Keratinocyte (primary cell): Measurements from ENCODE around the gene ZKSCAN1. TPM values are rescaled to one million over a fixed set of nuclear protein-coding genes. Genes with fewer than 3 reads are reported as not detected.

Source experiments
- DNase-seq: peaks from one replicate; pipeline ENCODE4 v3.0.0-alpha.2; 2011; ENCODE audit warnings: low read depth, missing footprints, low spot score
- FAIRE-seq: peaks from 2 replicates; lab custom pipeline; 2011; peaks lifted over from hg19 to GRCh38; lab: Jason Lieb, UNC
- H2AFZ ChIP-seq: 2 replicates; pipeline ENCODE4 v1.6.0; 2012; ENCODE audit warnings: low read length, control low read depth, inconsistent platforms; ENCODE audit not compliant: control insufficient read depth
- H3K27ac ChIP-seq: 2 replicates; pipeline ENCODE4 v1.5.1; 2011; ENCODE audit warnings: low read length; ENCODE audit not compliant: control insufficient read depth, insufficient read depth
- H3K27me3 ChIP-seq: 3 replicates; pipeline ENCODE4 v1.6.0; 2011; ENCODE audit warnings: low read length; ENCODE audit not compliant: control insufficient read depth, insufficient read depth; ENCODE audit errors: extremely low read depth
- H3K36me3 ChIP-seq, 2 experiments: 2 replicates in 1 of 2; 3 replicates in 1 of 2; pipeline ENCODE4 v1.5.1; 2011; ENCODE audit warnings: low read length in 2 of 2, mild to moderate bottlenecking in 1 of 2; ENCODE audit not compliant: control insufficient read depth in 2 of 2, insufficient read depth in 2 of 2; ENCODE audit errors: extremely low read depth in 1 of 2
- H3K4me1 ChIP-seq: 3 replicates; pipeline ENCODE4 v1.5.1; 2011; ENCODE audit warnings: low read length; ENCODE audit not compliant: control insufficient read depth, insufficient read depth; ENCODE audit errors: extremely low read depth
- H3K4me2 ChIP-seq: 3 replicates; pipeline ENCODE4 v1.6.0; 2011; ENCODE audit warnings: low read depth, low read length; ENCODE audit not compliant: control insufficient read depth, insufficient read depth; ENCODE audit errors: extremely low read depth
- H3K4me3 ChIP-seq, 3 experiments: fragments of 200-600 bp in 1 of 3; sonication (generic) in 1 of 3; 2 replicates in 2 of 3; 3 replicates in 1 of 3; pipeline ENCODE4 v1.5.1; 2011 to 2016; ENCODE audit warnings: low read length in 3 of 3, mild to moderate bottlenecking in 3 of 3, control low read depth in 2 of 3, inconsistent platforms in 1 of 3, low read depth in 1 of 3, mixed read lengths in 1 of 3, mixed run types in 1 of 3, moderate library complexity in 1 of 3; ENCODE audit not compliant: control insufficient read depth in 2 of 3, insufficient read depth in 2 of 3; ENCODE audit errors: extremely low read depth in 1 of 3
- H3K79me2 ChIP-seq: 2 replicates; pipeline ENCODE4 v1.6.0; 2012; ENCODE audit warnings: low read length; ENCODE audit not compliant: control insufficient read depth, insufficient read depth
- H3K9ac ChIP-seq: 3 replicates; pipeline ENCODE4 v1.6.0; 2011; ENCODE audit warnings: low read length; ENCODE audit not compliant: control insufficient read depth, insufficient read depth; ENCODE audit errors: extremely low read depth
- H3K9me1 ChIP-seq: 3 replicates; pipeline ENCODE4 v1.6.0; 2011; ENCODE audit warnings: low read length; ENCODE audit not compliant: control insufficient read depth, insufficient read depth; ENCODE audit errors: extremely low read depth
- H3K9me3 ChIP-seq: 2 replicates; pipeline ENCODE4 v1.5.1; 2012; ENCODE audit warnings: low read depth, low read length; ENCODE audit not compliant: control insufficient read depth
- H4K20me1 ChIP-seq: 3 replicates; pipeline ENCODE4 v1.6.0; 2011; ENCODE audit warnings: low read length; ENCODE audit not compliant: control insufficient read depth, insufficient read depth; ENCODE audit errors: extremely low read depth
- EZH2 ChIP-seq: IDR thresholded peaks from one replicate; pipeline ENCODE4 v1.6.1; 2012; ENCODE audit warnings: inconsistent platforms, mild to moderate bottlenecking, low read length, moderate library complexity
- dilution Hi-C: fragments of 300-500 bp; cut with MboI; formaldehyde crosslinking; loops from one replicate; pipeline ENCODE4 v1.7.0; 2020; ENCODE audit warnings: low sequenced_read_pairs; ENCODE audit not compliant: extremely low pct_ligation_motif_present
- polyA plus RNA-seq, 5 experiments: library from polyadenylated mRNA; depleted of rRNA in 3 of 5; stranded (reverse) in 3 of 5; stranded (forward) in 1 of 5; unstranded in 1 of 5; fragments of >200 nt; gene quantifications; 1 replicate in 1 of 5; 2 replicates in 3 of 5; 3 replicates in 1 of 5; pipeline versions ENCODE4 v1.2.1 to v1.2.3, GENCODE V29; 2011 to 2012; ENCODE audit warnings: missing spikeins in 2 of 5, low read depth in 1 of 5, low replicate concordance in 1 of 5
- TF ChIP-seq, protein P1 (sequence below), 3 experiments: IDR thresholded peaks in 1 of 3; conservative IDR thresholded peaks in 1 of 3; optimal IDR thresholded peaks in 1 of 3; 2 replicates in 2 of 3; 3 replicates in 1 of 3; pipeline versions ENCODE3 to v1.5.1; 2011; ENCODE audit warnings: low read length in 3 of 3, mild to moderate bottlenecking in 3 of 3, moderate library complexity in 2 of 3, control low read depth in 1 of 3, inconsistent platforms in 1 of 3; ENCODE audit not compliant: insufficient read depth in 2 of 3; ENCODE audit errors: extremely low read depth in 1 of 3

The ZKSCAN1 gene
- polyA plus RNA-seq, 1 donor (not counting 4 experiments of a cell fraction or from before 2014, with no cell fraction given), result 24.7 TPM

GRCh38 chr7:100088621-100089457, 73.4 kb downstream of the ZKSCAN1 start, which contains the start of gene COPS6:
Gene COPS6 (plus strand): TSS chr7:100088969. CDS start chr7:100088991, 22 bp downstream.
- H3K4me1 ChIP-seq, result peaks cover 27% of the 10 kb centered on the region
- H3K4me3 ChIP-seq, result peak within 1 kb of the TSS; percentile 84 to 95 (median 89)
- DNase-seq, result no peak
- no peaks in the 10 kb centered on the region for H3K27me3 ChIP-seq
- no peak for FAIRE-seq
- H3K79me2 ChIP-seq, result peaks cover 17% of the 10 kb centered on the region
- TF ChIP-seq EZH2, result no peak
- TF ChIP-seq, protein P1, sequence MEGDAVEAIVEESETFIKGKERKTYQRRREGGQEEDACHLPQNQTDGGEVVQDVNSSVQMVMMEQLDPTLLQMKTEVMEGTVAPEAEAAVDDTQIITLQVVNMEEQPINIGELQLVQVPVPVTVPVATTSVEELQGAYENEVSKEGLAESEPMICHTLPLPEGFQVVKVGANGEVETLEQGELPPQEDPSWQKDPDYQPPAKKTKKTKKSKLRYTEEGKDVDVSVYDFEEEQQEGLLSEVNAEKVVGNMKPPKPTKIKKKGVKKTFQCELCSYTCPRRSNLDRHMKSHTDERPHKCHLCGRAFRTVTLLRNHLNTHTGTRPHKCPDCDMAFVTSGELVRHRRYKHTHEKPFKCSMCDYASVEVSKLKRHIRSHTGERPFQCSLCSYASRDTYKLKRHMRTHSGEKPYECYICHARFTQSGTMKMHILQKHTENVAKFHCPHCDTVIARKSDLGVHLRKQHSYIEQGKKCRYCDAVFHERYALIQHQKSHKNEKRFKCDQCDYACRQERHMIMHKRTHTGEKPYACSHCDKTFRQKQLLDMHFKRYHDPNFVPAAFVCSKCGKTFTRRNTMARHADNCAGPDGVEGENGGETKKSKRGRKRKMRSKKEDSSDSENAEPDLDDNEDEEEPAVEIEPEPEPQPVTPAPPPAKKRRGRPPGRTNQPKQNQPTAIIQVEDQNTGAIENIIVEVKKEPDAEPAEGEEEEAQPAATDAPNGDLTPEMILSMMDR (optimal IDR thresholded peaks at IDR 0.05 in 1 of 3, IDR thresholded peaks at IDR 0.05 in 1 of 3, conservative IDR thresholded peaks at IDR 0.05 in 1 of 3; ENCODE audit: extremely low read depth in 1 of 3, insufficient read depth in 2 of 3, low read length in 3 of 3), result no peak
- H3K27ac ChIP-seq, result peak within 1 kb of the TSS; percentile 85
- no peaks in the 10 kb centered on the region for H3K9me1 ChIP-seq
- peak within 1 kb of the TSS; percentile 90 for H2AFZ ChIP-seq
- H3K9me3 ChIP-seq, result no peaks in the 10 kb centered on the region
- H3K4me2 ChIP-seq, result peak within 1 kb of the TSS; percentile 82
- H4K20me1 ChIP-seq, result no peaks in the 10 kb centered on the region
- dilution Hi-C loops, result no loop called here
- H3K9ac ChIP-seq, result peak within 1 kb of the TSS; percentile 90
- H3K36me3 ChIP-seq, result peaks cover 28 to 33% of the 10 kb centered on the region in 2 experiments

DNA sequence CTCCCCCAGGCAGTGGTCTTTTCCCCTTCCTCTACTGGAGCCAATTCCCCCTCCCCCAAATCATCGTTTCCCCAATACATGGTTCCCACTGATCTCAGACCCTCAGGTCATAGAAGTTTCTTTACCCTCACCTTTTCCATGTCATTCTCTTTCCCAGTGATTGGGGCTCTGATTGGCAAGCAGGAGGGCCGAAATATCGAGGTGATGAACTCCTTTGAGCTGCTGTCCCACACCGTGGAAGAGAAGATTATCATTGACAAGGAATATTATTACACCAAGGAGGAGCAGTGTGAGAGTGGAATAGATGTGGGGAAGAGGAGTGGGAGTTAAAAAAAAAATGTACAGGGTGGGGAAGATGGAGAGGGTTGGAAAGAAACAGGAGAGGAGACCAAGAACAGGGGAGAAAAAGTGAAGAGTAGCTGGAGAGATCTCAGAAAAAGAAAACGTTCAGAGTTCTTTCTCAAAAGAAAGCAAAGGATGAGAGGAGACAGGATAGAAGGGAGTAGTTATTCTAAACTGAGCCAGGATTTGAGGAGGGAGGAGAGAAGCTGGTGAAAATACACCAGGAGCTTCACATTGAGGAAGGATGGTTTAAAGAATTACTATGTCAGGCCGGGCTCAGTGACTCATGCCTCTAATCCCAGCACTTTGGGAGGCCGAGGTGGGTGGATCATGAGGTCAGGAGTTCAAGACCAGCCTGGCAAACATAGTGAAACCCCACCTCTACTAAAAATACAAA, 74.2 kb downstream of the ZKSCAN1 start:
- Histone ChIP-seq H3K27ac (peak overlapping the region; percentile 85), H3K27me3 (no peaks in the 10 kb centered on the region), H3K9me1 (no peaks in the 10 kb centered on the region), H3K4me1 (peaks cover 27% of the 10 kb centered on the region), H3K9me3 (no peaks in the 10 kb centered on the region), H2AFZ (peak overlapping the region; percentile 90), H3K4me2 (peak overlapping the region; percentile 82), H3K9ac (peak overlapping the region; percentile 90), H3K36me3 (peaks cover 30 to 39% of the 10 kb centered on the region in 2 experiments), H3K4me3 (peak overlapping the region; percentile 84 to 95 (median 89)), H4K20me1 (no peaks in the 10 kb centered on the region), H3K79me2 (peaks cover 19% of the 10 kb centered on the region)
- dilution Hi-C loops, result no loop called here
- FAIRE-seq (no peak), DNase-seq (no peak)
- TF ChIP-seq, protein P1 (optimal IDR thresholded peaks at IDR 0.05 in 1 of 3, IDR thresholded peaks at IDR 0.05 in 1 of 3, conservative IDR thresholded peaks at IDR 0.05 in 1 of 3; ENCODE audit: extremely low read depth in 1 of 3, insufficient read depth in 2 of 3, low read length in 3 of 3), result no peak
- TF ChIP-seq EZH2, result no peak
